Stomach smooth muscle (tissue), 2 donors: ENCODE measurements around the gene COQ8A.
"Not testable (repeated sequence)": the region's sequence is repeated elsewhere in the genome, so short reads cannot be mapped to it uniquely, and the experiment has no call there.

Experiments used
- H3K27ac ChIP-seq: one replicate; pipeline ENCODE4 v1.7.0; 2013; ENCODE audit warnings: mild to moderate bottlenecking, low read length, inconsistent platforms
- H3K27me3 ChIP-seq, 2 donors: one replicate each; pipeline ENCODE4 v1.7.0; 2013; ENCODE audit warnings: low read length in 2 of 2; ENCODE audit not compliant: insufficient read depth in 2 of 2, control insufficient read depth in 1 of 2
- H3K36me3 ChIP-seq, 2 donors: one replicate each; pipeline ENCODE4 v1.7.0; 2013; ENCODE audit warnings: low read length in 2 of 2; ENCODE audit not compliant: control insufficient read depth in 2 of 2, insufficient read depth in 2 of 2
- H3K4me1 ChIP-seq: one replicate; pipeline ENCODE4 v1.7.0; 2013; ENCODE audit warnings: low read length; ENCODE audit not compliant: control insufficient read depth, insufficient read depth
- H3K4me3 ChIP-seq, 2 donors: one replicate each; pipeline ENCODE4 v1.7.0; 2013; ENCODE audit warnings: low read length in 2 of 2
- H3K9ac ChIP-seq, 2 donors: one replicate each; pipeline ENCODE4 v1.7.0; 2013; ENCODE audit warnings: low read length in 2 of 2, mild to moderate bottlenecking in 1 of 2
- H3K9me3 ChIP-seq, 2 donors: one replicate each; pipeline ENCODE4 v1.7.0; 2013; ENCODE audit warnings: low read length in 2 of 2; ENCODE audit not compliant: control insufficient read depth in 2 of 2
- donor health status: healthy.
- donor health status: Pancreatic carcinoma.

Gene COQ8A

GRCh38 chr1:226921504-226921903 is 18.6 kb upstream of the COQ8A start:
- Histone ChIP-seq H3K4me1 (no peaks in the 10 kb centered on the region), H3K9ac (no peak overlapping the region), H3K27me3 (no peaks in the 10 kb centered on the region), H3K36me3 (peaks cover 4 to 7% of the 10 kb centered on the region in 2 donors), H3K4me3 (no peak overlapping the region), H3K9me3 (no peaks in the 10 kb centered on the region), H3K27ac (no peak overlapping the region)

GRCh38 chr1:226929260-226930111 is 10.6 kb upstream of the COQ8A start:
- not testable (repeated sequence) for H3K9ac ChIP-seq, H3K27me3 ChIP-seq, H3K4me1 ChIP-seq, H3K4me3 ChIP-seq, H3K36me3 ChIP-seq, H3K9me3 ChIP-seq, H3K27ac ChIP-seq

GRCh38 chr1:226934483-226935237 is 5.4 kb upstream of the COQ8A start:
- Histone ChIP-seq H3K4me1 (peaks cover 10% of the 10 kb centered on the region), H3K27ac (no peak overlapping the region), H3K36me3 (no peaks in the 10 kb centered on the region), H3K4me3 (no peak overlapping the region), H3K9me3 (no peaks in the 10 kb centered on the region), H3K27me3 (no peaks in the 10 kb centered on the region), H3K9ac (no peak overlapping the region)

- Histone ChIP-seq H3K4me1 (peaks cover 33% of the 10 kb centered on the region), H3K9ac (peak overlapping the region; percentile 13 to 77), H3K9me3 (no peaks in the 10 kb centered on the region), H3K27me3 (no peaks in the 10 kb centered on the region), H3K36me3 (no peaks in the 10 kb centered on the region), H3K4me3 (no peak overlapping the region), H3K27ac (peak overlapping the region; percentile 99)
These were observed 2.0 kb upstream of the COQ8A start for GRCh38 chr1:226937940-226938725.

GRCh38 chr1:226938903-226939437 is 1.1 kb upstream of the COQ8A start:
- Histone ChIP-seq H3K4me1 (peaks cover 40% of the 10 kb centered on the region), H3K9ac (peak overlapping the region; percentile 77 to 94), H3K36me3 (no peaks in the 10 kb centered on the region), H3K4me3 (peak overlapping the region; percentile 88 to 96), H3K9me3 (no peaks in the 10 kb centered on the region), H3K27ac (peak overlapping the region; percentile 99), H3K27me3 (no peaks in the 10 kb centered on the region)

- Histone ChIP-seq H3K36me3 (no peaks in the 10 kb centered on the region), H3K27ac (peak overlapping the region; percentile 99), H3K9ac (peak overlapping the region; percentile 77 to 94), H3K9me3 (no peaks in the 10 kb centered on the region), H3K4me1 (peaks cover 46% of the 10 kb centered on the region), H3K4me3 (peak overlapping the region; percentile 88 to 96), H3K27me3 (no peaks in the 10 kb centered on the region)
These were observed 561 bp upstream of the COQ8A start for GRCh38 chr1:226939438-226940028.

- Histone ChIP-seq H3K4me3 (peak overlapping the region; percentile 81 to 96), H3K36me3 (no peaks in the 10 kb centered on the region), H3K9me3 (no peaks in the 10 kb centered on the region), H3K27ac (no peak overlapping the region), H3K9ac (peak overlapping the region; percentile 57 to 69), H3K4me1 (peaks cover 55% of the 10 kb centered on the region), H3K27me3 (no peaks in the 10 kb centered on the region)
These were observed 643 bp downstream of the COQ8A start for GRCh38 chr1:226940806-226941067.

- Histone ChIP-seq H3K36me3 (no peaks in the 10 kb centered on the region), H3K4me1 (peaks cover 70% of the 10 kb centered on the region), H3K27ac (no peak overlapping the region), H3K27me3 (no peaks in the 10 kb centered on the region), H3K4me3 (peak overlapping the region in 1 of 2 donors; percentile 22), H3K9me3 (no peaks in the 10 kb centered on the region), H3K9ac (no peak overlapping the region)
These were observed 2.3 kb downstream of the COQ8A start for GRCh38 chr1:226942392-226942791.

- Histone ChIP-seq H3K4me3 (no peak overlapping the region), H3K27me3 (no peaks in the 10 kb centered on the region), H3K9ac (no peak overlapping the region), H3K27ac (no peak overlapping the region), H3K9me3 (no peaks in the 10 kb centered on the region), H3K36me3 (no peaks in the 10 kb centered on the region), H3K4me1 (peaks cover 68% of the 10 kb centered on the region)
These were observed 3.1 kb downstream of the COQ8A start for GRCh38 chr1:226943156-226943555.

- Histone ChIP-seq H3K9me3 (no peaks in the 10 kb centered on the region), H3K9ac (no peak overlapping the region), H3K4me3 (no peak overlapping the region), H3K36me3 (no peaks in the 10 kb centered on the region), H3K27me3 (no peaks in the 10 kb centered on the region), H3K4me1 (peaks cover 60% of the 10 kb centered on the region), H3K27ac (no peak overlapping the region)
These were observed 3.8 kb downstream of the COQ8A start for GRCh38 chr1:226943927-226944326.
